Activated CD8-positive, alpha-beta memory T cell treated with anti-CD3 and anti-CD28 coated beads for 24 hours (primary cell): Measurements from ENCODE around the gene TXLNG.

Source experiments
- DNase-seq: peaks from one replicate; pipeline ENCODE4 v3.0.0-alpha.2; 2020

The TXLNG gene

GRCh38 chrX:16785247-16786138, 773 bp upstream of the TXLNG start:
- no peak for DNase-seq

- DNase-seq: peak; percentile 81
These were observed 797 bp downstream of the TXLNG start for GRCh38 chrX:16786791-16787735.

GRCh38 chrX:16788477-16788876, 2.2 kb downstream of the TXLNG start:
- no peak for DNase-seq

GRCh38 chrX:16796298-16796697, 10.0 kb downstream of the TXLNG start:
- no peak for DNase-seq

- no peak for DNase-seq
These were observed 11.1 kb downstream of the TXLNG start for GRCh38 chrX:16797358-16797757.

- DNase-seq: no peak
These were observed 11.6 kb downstream of the TXLNG start for GRCh38 chrX:16797841-16798240.

GRCh38 chrX:16804923-16805464, 18.7 kb downstream of the TXLNG start:
- no peak for DNase-seq

GRCh38 chrX:16807548-16807947, 21.3 kb downstream of the TXLNG start:
- no peak for DNase-seq

GRCh38 chrX:16807976-16808542, 21.8 kb downstream of the TXLNG start:
- DNase-seq: no peak

GRCh38 chrX:16814597-16814996, 28.3 kb downstream of the TXLNG start:
- DNase-seq: no peak

- DNase-seq: no peak
These were observed 33.4 kb downstream of the TXLNG start for GRCh38 chrX:16819634-16820033.

- no peak for DNase-seq
These were observed 36.5 kb downstream of the TXLNG start for GRCh38 chrX:16822723-16823122.

GRCh38 chrX:16825264-16826035, 39.2 kb downstream of the TXLNG start:
- DNase-seq: no peak

- no peak for DNase-seq
These were observed 39.9 kb downstream of the TXLNG start for GRCh38 chrX:16826207-16826606.

GRCh38 chrX:16827225-16827624, 41.0 kb downstream of the TXLNG start:
- DNase-seq: no peak

- no peak for DNase-seq
These were observed 42.0 kb downstream of the TXLNG start for GRCh38 chrX:16828124-16828908.

- no peak for DNase-seq
These were observed 46.0 kb downstream of the TXLNG start for GRCh38 chrX:16832301-16832700.

GRCh38 chrX:16834806-16835205, 48.5 kb downstream of the TXLNG start:
- DNase-seq: no peak

GRCh38 chrX:16836371-16836770, 50.1 kb downstream of the TXLNG start:
- no peak for DNase-seq

GRCh38 chrX:16838202-16839066, 52.2 kb downstream of the TXLNG start:
- no peak for DNase-seq
